Measurements from ENCODE around the gene FAM98A. TPM values are rescaled to one million over a fixed set of nuclear protein-coding genes. Genes with fewer than 3 reads are reported as not detected.

Gene FAM98A
- total and polyA plus RNA-seq, 9 of the 15 experiments (the other 6 are each of a cell fraction or from before 2014, with no cell fraction given) = 16.5 to 238 (median 44.6) TPM

DNA sequence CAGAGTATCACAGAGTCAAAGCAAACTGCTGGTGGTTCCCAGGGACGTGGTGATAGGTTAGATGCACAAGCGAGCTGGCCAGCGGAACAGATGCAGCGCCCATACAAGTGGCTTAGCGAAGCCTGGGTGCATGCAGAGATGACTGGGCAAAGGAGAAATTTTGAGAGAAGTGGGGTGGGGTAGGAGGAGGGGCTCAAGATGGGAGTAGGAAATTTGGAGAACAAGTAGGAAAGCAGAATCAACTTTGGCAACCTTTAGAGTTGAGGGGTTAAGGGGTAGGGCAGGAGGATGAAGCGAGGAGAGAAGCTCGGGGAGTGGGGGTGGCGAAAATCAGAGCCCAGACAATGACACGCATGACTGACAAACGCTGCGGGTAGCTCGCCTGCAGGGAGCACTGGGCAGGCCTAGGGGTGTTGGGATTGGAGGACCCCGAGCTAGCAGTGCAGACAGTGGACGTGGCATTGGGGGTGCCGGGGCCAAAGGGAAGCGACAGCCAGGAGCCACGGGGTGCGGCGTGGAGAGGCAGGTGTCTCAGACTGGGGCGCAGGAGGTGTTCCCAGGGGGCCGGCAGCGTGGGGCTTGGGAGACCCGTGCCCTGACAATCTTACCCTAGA, 431 bp downstream of the FAM98A start (continued):
- TF ChIP-seq ADNP (tag; IDR thresholded peaks at IDR 0.05) (no peak), TGIF2 (CRISPR knock-in tag; IDR thresholded peaks at IDR 0.05) (no peak), ETS1 (conservative IDR thresholded peaks at IDR 0.05; ENCODE audit: control insufficient read depth, low read depth, low read length) (peak; percentile 47; the same call in 1 of the 2 replicates), CC2D1A (IDR thresholded peaks at IDR 0.05) (0 out of 2 replicates have a peak, but pooled peaks have one; percentile 29), MTA2 (IDR thresholded peaks at IDR 0.05; ENCODE audit: low read depth) (0 out of 2 replicates have a peak, but pooled peaks have one; percentile 4), GABPA (tag; conservative IDR thresholded peaks at IDR 0.05; ENCODE audit: low read depth) (no peak), ZNF41 (CRISPR knock-in tag; conservative IDR thresholded peaks at IDR 0.05) (no peak), BRD9 (IDR thresholded peaks at IDR 0.05; ENCODE audit: low read depth, partially characterized antibody) (peak; percentile 75), TCF3 (CRISPR knock-in tag; IDR thresholded peaks at IDR 0.05) (no peak), TAF7 (tag; IDR thresholded peaks at IDR 0.05) (no peak), FOXM1 (IDR thresholded peaks at IDR 0.05; ENCODE audit: low read depth) (no peak), FOXM1 (CRISPR knock-in tag; IDR thresholded peaks at IDR 0.05; ENCODE audit: low read depth) (0 out of 2 replicates have a peak, but pooled peaks have one; percentile 34), NCOR1 (IDR thresholded peaks at IDR 0.05) (no peak), HDAC2 (IDR thresholded peaks at IDR 0.05) (peak; percentile 33; the same call in 1 of the 2 replicates), ZNF134 (CRISPR knock-in tag; conservative IDR thresholded peaks at IDR 0.05) (no peak), ZFPM2 (CRISPR knock-in tag; IDR thresholded peaks at IDR 0.05) (no peak), ZNF274 (IDR thresholded peaks at IDR 0.05; ENCODE audit: borderline replicate concordance, low read depth, low read length) (no peak), SMC3 (conservative IDR thresholded peaks at IDR 0.05; ENCODE audit: insufficient read depth, low read depth, low read length) (no peak), TBL1XR1 (IDR thresholded peaks at IDR 0.05; ENCODE audit: low read length in 2 of 2) (0 out of 4 replicates have a peak, but pooled peaks of 1 of the 2 experiments have one; percentile 28), ZNF324 (CRISPR knock-in tag; IDR thresholded peaks at IDR 0.05) (no peak), MAZ (CRISPR knock-in tag; conservative IDR thresholded peaks at IDR 0.05 in 1 of 2, IDR thresholded peaks at IDR 0.05 in 1 of 2) (no peak), PHF20 (IDR thresholded peaks at IDR 0.05; ENCODE audit: partially characterized antibody) (no peak), TEAD1 (CRISPR knock-in tag; IDR thresholded peaks at IDR 0.05) (no peak)
- TF ChIP-seq, protein P1, sequence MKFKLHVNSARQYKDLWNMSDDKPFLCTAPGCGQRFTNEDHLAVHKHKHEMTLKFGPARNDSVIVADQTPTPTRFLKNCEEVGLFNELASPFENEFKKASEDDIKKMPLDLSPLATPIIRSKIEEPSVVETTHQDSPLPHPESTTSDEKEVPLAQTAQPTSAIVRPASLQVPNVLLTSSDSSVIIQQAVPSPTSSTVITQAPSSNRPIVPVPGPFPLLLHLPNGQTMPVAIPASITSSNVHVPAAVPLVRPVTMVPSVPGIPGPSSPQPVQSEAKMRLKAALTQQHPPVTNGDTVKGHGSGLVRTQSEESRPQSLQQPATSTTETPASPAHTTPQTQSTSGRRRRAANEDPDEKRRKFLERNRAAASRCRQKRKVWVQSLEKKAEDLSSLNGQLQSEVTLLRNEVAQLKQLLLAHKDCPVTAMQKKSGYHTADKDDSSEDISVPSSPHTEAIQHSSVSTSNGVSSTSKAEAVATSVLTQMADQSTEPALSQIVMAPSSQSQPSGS (CRISPR knock-in tag; IDR thresholded peaks at IDR 0.05) = no peak
- TF ChIP-seq, protein P2, sequence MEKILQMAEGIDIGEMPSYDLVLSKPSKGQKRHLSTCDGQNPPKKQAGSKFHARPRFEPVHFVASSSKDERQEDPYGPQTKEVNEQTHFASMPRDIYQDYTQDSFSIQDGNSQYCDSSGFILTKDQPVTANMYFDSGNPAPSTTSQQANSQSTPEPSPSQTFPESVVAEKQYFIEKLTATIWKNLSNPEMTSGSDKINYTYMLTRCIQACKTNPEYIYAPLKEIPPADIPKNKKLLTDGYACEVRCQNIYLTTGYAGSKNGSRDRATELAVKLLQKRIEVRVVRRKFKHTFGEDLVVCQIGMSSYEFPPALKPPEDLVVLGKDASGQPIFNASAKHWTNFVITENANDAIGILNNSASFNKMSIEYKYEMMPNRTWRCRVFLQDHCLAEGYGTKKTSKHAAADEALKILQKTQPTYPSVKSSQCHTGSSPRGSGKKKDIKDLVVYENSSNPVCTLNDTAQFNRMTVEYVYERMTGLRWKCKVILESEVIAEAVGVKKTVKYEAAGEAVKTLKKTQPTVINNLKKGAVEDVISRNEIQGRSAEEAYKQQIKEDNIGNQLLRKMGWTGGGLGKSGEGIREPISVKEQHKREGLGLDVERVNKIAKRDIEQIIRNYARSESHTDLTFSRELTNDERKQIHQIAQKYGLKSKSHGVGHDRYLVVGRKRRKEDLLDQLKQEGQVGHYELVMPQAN (IDR thresholded peaks at IDR 0.05; ENCODE audit: borderline replicate concordance) = peak; percentile 85; the same call in 1 of the 2 replicates
